Measurements from ENCODE around the gene FRA10AC1.
"Not testable (repeated sequence)": the region's sequence is repeated elsewhere in the genome, so short reads cannot be mapped to it uniquely, and the experiment has no call there.

The FRA10AC1 gene

DNA sequence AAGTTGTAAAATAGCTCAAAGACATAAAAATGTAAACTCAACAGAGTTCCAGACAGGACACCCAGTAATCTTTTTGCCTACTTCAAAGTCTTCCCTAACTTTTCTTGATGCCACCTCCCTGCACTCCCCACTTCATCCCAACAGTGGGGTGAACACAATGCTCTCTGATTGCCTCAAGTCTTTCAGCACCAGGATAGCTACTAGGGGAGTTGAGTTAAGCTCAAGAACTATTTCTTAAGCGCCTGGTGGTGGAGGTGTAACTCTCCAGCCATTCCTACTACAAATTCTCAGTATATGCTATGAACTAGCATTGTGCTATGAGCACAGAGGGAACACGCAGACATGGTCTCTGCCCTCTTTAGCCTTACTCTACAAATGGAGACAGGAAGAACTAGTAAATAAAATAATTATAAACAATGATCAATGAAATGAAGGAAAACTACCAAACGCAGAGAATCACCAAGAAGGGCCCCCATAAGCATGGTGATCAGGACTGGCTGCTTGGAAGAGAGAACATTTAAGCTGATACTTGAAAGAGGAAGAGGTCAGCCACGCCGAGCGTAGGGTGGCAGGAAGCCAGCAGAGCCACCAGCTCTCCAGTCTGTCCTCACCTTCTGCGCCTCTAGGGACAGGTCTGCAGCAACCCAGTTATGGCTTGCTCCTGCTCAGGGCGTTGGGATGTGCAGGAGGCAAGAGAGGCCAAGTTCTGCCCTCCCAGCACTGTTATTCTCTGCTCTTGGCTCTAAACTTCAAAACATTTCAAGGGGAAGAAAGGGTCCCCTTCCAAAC is 16.7 kb upstream of the FRA10AC1 start:
- Histone ChIP-seq H3K9me3 (no peaks in the 10 kb centered on the region), H3K27me3 (ENCODE audit: low read depth) (peaks cover 8% of the 10 kb centered on the region), H3K36me3 (replicated peaks) (no peaks in the 10 kb centered on the region), H3K4me1 (peaks cover 9% of the 10 kb centered on the region), H3K4me3 (no peak overlapping the region)
- in situ Hi-C loops (cut with MboI; ENCODE audit: low sequenced_read_pairs): no loop called here
- peak in 1 of 2 experiments; percentile 15 for DNase-seq (ENCODE audit: low spot score in 2 of 2)

DNA sequence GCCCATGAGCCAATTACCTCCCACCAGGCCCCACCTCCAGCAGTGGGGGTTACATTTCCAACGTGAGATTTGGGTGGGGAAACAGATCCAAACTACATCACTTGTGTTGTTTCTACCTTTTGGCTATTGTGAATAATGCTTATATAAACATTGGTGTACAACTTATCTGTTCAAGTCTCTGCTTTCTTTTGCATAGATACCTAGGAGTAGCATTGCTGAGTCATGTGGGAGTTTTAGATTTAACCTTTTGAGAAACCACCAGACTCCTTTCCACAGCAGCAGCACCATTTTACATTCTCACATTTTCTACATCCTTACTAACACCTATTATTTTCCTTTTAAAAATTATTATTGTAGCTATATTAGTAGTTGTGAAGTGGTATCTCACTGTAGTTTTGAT is 14.4 kb upstream of the FRA10AC1 start:
- in situ Hi-C loops (cut with MboI; ENCODE audit: low sequenced_read_pairs): no loop called here
- Histone ChIP-seq H3K4me1 (peaks cover 9% of the 10 kb centered on the region), H3K9me3 (no peaks in the 10 kb centered on the region), H3K27me3 (ENCODE audit: low read depth) (peaks cover 2% of the 10 kb centered on the region; the same call in 1 of the 2 replicates), H3K4me3 (no peak overlapping the region), H3K36me3 (replicated peaks) (no peaks in the 10 kb centered on the region)
- DNase-seq (ENCODE audit: low spot score in 2 of 2): no peak

DNA sequence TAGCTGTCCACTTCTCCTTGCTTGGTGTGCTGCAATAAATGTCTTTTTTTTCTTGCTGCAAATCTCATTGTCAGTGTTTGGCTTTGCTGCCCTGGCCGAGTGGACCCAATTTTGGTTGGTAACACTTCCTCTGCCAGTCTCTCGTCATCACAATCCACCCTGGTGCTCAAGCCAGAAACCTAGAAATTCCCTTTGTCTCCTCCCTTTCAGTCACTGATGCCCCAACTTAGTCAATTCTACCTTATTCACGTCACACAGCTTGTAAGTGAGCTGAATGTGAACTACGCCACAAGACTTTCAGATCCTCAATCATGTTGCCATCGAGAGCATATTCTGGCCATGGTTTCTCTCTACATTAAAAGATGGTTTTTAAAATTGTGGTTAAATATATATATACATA is 13.0 kb upstream of the FRA10AC1 start:
- Histone ChIP-seq H3K4me1 (peaks cover 9% of the 10 kb centered on the region), H3K9me3 (no peaks in the 10 kb centered on the region), H3K27me3 (ENCODE audit: low read depth) (peaks cover 2% of the 10 kb centered on the region; the same call in 1 of the 2 replicates), H3K36me3 (replicated peaks) (no peaks in the 10 kb centered on the region), H3K4me3 (no peak overlapping the region)
- in situ Hi-C loops (cut with MboI; ENCODE audit: low sequenced_read_pairs): no loop called here
- DNase-seq (ENCODE audit: low spot score in 2 of 2): no peak

DNA sequence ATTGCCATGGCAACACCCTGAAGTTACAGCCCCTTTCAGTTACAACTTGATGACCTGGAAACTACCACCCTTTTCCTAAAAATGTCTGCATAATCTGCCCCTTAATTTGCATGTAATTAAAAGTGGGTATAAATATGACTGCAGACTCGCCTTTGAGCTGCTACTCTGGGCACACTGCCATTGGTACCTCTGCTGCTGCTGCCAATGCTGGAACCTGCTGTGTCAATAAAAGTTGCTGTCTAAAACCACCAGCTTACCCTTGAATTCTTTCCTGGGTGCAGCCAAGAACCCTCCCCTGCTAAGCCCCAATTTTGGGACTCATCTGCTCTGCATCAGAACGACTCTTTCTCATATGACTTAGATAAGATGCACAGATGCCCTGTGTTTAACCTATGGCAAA is 10.2 kb upstream of the FRA10AC1 start:
- Histone ChIP-seq H3K4me3 (no peak overlapping the region), H3K27me3 (ENCODE audit: low read depth) (no peaks in the 10 kb centered on the region; the same call in 1 of the 2 replicates), H3K4me1 (no peaks in the 10 kb centered on the region), H3K36me3 (replicated peaks) (no peaks in the 10 kb centered on the region), H3K9me3 (no peaks in the 10 kb centered on the region)
- no peak for DNase-seq (ENCODE audit: low spot score in 2 of 2)
- in situ Hi-C loops (cut with MboI; ENCODE audit: low sequenced_read_pairs): no loop called here

DNA sequence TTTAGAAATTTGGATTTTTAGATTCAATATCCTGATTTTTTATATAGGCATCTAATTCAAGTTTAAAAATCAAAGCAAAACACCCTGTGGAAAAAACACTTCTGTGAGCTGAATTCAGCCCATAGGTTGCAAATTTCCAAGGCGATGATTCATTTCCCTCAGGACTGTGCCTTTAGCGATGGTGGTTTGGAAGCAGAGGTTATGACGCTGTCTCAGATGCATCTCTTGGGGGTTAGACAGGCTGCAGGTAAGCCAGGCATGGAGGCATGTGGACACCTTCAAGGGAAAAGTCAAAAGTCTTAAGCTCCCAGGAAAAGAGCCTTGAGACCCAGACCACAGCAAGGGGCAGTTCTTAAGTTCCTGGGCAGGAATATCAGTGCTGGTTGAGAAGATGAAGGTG is 9.5 kb upstream of the FRA10AC1 start:
- H3K4me1 ChIP-seq: peaks cover 5% of the 10 kb centered on the region; the same call in 1 of the 2 replicates
- in situ Hi-C loops (cut with MboI; ENCODE audit: low sequenced_read_pairs): no loop called here
- no peak overlapping the region for H3K4me3 ChIP-seq
- no peaks in the 10 kb centered on the region for H3K9me3 ChIP-seq
- no peaks in the 10 kb centered on the region for H3K36me3 ChIP-seq (replicated peaks)
- H3K27me3 ChIP-seq (ENCODE audit: low read depth): no peaks in the 10 kb centered on the region
- no peak for DNase-seq (ENCODE audit: low spot score in 2 of 2)

DNA sequence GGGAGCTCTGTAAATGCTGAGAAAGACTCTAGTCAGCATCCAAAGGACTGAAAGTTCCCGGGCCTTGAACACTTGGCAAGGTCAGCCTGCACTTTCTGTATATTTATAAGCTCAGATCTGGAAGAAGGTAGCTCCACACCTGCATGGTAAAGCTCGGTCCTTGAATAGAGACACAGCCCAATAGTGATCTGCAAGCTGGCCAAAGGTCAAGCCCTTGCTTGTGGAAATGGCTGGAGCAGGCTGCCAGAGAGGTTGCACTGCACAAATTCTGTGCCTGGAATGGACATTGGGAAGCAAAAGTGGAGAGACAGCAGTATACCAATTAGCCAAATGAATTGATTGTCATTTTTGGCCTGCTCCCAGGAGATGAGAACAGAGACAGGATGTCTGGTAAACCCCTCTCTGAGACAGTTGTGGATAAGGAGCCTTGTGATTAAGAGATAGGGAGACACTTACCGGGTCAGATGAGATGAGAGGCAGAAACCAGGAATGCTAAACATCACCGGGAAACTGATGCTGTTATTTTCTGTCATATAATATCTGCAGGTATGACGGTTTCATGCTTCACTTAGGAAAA is 8.0 kb upstream of the FRA10AC1 start:
- Histone ChIP-seq H3K4me1 (peaks cover 6% of the 10 kb centered on the region; the same call in 1 of the 2 replicates), H3K27me3 (ENCODE audit: low read depth) (no peaks in the 10 kb centered on the region), H3K36me3 (replicated peaks) (no peaks in the 10 kb centered on the region), H3K9me3 (no peaks in the 10 kb centered on the region), H3K4me3 (no peak overlapping the region)
- in situ Hi-C loops (cut with MboI; ENCODE audit: low sequenced_read_pairs): no loop called here
- DNase-seq (ENCODE audit: low spot score in 2 of 2): no peak

DNA sequence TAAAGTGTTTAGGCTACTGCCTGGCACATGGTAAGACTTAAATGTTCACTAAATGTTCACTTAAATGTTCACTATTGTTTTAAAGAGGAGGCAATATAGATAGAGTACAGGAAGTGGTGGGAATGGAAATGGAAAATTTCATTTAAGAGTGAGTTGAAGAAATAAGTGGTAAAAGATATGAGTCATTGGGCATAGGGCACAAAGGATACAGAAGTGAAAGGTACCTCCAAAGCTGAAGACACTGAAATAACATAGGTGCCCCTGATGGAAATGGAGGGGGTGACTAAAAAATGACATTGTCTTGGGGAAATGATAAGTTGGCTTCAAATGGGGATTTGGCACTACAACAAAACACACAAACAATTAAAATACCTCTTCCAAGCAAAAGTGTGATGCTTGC is 5.2 kb upstream of the FRA10AC1 start:
- in situ Hi-C loops (cut with MboI; ENCODE audit: low sequenced_read_pairs): no loop called here
- Histone ChIP-seq H3K36me3 (replicated peaks) (no peaks in the 10 kb centered on the region), H3K9me3 (no peaks in the 10 kb centered on the region), H3K4me3 (no peak overlapping the region), H3K4me1 (peaks cover 12% of the 10 kb centered on the region), H3K27me3 (ENCODE audit: low read depth) (no peaks in the 10 kb centered on the region)
- DNase-seq (ENCODE audit: low spot score in 2 of 2): no peak

DNA sequence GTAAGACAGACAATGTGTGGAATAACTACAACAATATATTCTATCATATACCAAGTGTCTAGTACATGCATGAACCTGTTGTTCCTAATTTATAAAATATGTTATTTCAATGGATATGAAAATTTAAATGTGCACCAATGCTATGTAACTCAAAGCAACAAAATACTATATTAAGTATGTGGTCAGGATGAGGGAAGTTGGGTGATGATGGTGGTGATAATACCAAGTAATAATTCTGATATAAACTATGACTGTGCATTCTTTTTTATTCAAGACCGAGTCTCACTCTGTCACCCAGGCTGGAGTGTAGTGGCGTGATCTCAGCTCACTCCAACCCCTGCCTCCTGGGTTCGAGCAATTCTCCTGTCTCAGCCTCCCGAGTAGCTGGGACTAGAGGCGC is 2.1 kb upstream of the FRA10AC1 start:
- no peaks in the 10 kb centered on the region; the same call in 1 of the 2 replicates for H3K36me3 ChIP-seq (replicated peaks)
- no peaks in the 10 kb centered on the region for H3K27me3 ChIP-seq (ENCODE audit: low read depth)
- H3K4me3 ChIP-seq: no peak overlapping the region
- H3K9me3 ChIP-seq: no peaks in the 10 kb centered on the region
- peaks cover 18% of the 10 kb centered on the region for H3K4me1 ChIP-seq
- in situ Hi-C loops (cut with MboI; ENCODE audit: low sequenced_read_pairs): no loop called here
- DNase-seq (ENCODE audit: low spot score in 2 of 2): no peak

DNA sequence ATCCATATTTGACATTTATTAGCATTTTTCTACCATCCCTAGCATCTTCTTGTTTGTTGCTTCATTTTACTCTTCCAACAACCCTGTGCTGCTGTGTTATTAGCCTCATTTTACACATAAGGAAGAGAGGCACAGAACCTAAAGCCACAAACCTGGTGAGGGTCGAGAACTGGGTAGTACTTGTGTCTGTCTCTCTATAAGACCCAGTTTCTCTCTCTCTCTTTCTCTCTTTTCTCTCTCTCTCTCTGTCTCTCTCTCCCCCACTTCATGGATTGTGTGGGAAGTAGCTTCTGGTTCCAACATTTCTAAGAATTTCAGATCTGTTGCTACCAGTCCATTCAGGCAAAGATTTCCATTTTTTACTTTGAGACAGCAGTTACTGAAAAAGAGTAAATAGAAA is 1.4 kb upstream of the FRA10AC1 start:
- no peaks in the 10 kb centered on the region; the same call in 1 of the 2 replicates for H3K36me3 ChIP-seq (replicated peaks)
- no peaks in the 10 kb centered on the region for H3K27me3 ChIP-seq (ENCODE audit: low read depth)
- in situ Hi-C loops (cut with MboI; ENCODE audit: low sequenced_read_pairs): no loop called here
- no peaks in the 10 kb centered on the region for H3K9me3 ChIP-seq
- H3K4me1 ChIP-seq: peaks cover 18% of the 10 kb centered on the region
- no peak for DNase-seq (ENCODE audit: low spot score in 2 of 2)
- H3K4me3 ChIP-seq: no peak overlapping the region

DNA sequence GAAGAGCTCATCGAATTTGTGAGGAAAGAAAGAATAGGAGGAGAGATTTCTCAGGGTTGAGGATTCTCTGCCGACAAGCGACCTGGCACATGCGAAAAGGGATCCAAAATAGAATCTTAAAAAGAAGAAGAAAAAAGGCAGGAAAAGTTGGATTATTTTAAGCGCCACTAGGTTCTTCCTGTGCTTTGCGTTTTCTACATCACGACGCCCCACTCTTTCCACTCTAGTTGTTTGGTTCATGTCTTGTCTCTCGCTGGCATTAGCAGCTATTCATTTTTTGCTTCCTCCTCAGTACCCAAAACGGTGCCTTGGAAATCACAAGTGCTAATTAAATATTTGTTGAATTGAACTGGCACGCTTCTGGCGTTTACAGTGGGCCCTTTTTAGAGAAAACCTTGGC is 674 bp upstream of the FRA10AC1 start:
- Histone ChIP-seq H3K4me1 (peaks cover 18% of the 10 kb centered on the region), H3K4me3 (peak overlapping the region; percentile 54), H3K36me3 (replicated peaks) (peaks cover 1% of the 10 kb centered on the region), H3K27me3 (ENCODE audit: low read depth) (no peaks in the 10 kb centered on the region), H3K9me3 (no peaks in the 10 kb centered on the region)
- in situ Hi-C loops (cut with MboI; ENCODE audit: low sequenced_read_pairs): no loop called here
- DNase-seq (ENCODE audit: low spot score in 2 of 2): no peak

DNA sequence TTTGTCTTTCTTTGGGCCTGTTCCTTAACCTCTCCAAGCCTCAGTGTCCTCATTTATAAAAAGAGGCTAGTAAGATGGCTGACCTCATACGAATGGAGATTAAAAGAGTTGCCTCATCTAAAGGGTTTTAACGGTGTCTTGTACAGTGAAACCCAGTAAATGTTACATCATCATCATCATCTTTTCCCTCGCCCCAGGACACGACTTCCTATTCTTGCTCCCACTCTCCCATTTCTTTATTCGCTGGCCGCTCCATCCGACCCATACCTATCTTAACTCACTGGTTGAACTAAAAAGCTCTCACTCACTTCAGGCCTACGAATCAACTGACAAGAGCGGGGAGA is 554 bp downstream of the FRA10AC1 start:
- in situ Hi-C loops (cut with MboI; ENCODE audit: low sequenced_read_pairs): no loop called here
- peaks cover 12% of the 10 kb centered on the region for H3K4me1 ChIP-seq
- peaks cover 10% of the 10 kb centered on the region for H3K36me3 ChIP-seq (replicated peaks)
- H3K27me3 ChIP-seq (ENCODE audit: low read depth): no peaks in the 10 kb centered on the region
- no peak for DNase-seq (ENCODE audit: low spot score in 2 of 2)
- H3K4me3 ChIP-seq: peak overlapping the region; percentile 54
- H3K9me3 ChIP-seq: no peaks in the 10 kb centered on the region

DNA sequence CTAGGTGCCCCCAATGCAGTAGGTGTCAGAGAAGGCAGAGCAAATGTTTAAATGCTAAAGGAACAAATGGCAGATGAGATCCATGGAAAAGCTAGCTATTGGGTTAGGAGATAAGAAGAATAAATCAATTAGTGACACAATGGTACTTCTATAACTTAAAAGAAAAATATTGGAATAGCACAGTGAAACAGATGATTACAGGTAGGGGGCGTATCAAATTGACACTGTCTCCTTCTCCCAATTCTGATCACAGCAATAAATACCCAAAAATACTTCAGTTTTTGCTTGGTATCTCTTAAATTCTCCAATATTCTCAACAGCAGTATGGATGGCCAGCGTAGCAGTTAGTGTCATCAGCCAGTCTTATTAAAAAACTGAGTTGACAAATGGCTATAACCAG is 5.2 kb downstream of the FRA10AC1 start:
- H3K4me3 ChIP-seq: no peak overlapping the region
- in situ Hi-C loops (cut with MboI; ENCODE audit: low sequenced_read_pairs): loop anchor here (25.0 kb wide), 1 partner anchor 310 kb away; no protein-coding TSS in a partner anchor
- H3K36me3 ChIP-seq (replicated peaks): peaks cover 23% of the 10 kb centered on the region
- peaks cover 6% of the 10 kb centered on the region for H3K4me1 ChIP-seq
- no peaks in the 10 kb centered on the region for H3K27me3 ChIP-seq (ENCODE audit: low read depth)
- DNase-seq (ENCODE audit: low spot score in 2 of 2): no peak
- H3K9me3 ChIP-seq: no peaks in the 10 kb centered on the region

DNA sequence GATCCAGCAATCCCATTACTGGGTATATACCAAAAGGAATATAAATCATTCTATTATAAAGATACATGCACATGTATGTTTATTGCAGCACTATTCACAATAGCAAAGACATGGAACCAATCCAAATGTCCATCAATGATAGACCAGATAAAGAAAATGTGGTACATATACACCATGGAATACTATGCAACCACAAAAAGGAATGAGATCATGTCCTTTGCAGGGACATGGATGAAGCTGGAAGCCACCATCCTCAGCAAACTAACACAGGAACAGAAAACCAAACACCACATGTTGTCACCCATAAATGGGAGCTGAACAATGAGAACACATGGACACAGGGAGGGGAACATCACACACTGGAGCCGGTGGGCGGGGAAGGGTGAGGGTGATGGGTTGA is 5.8 kb downstream of the FRA10AC1 start:
- H3K4me3 ChIP-seq; H3K4me1 ChIP-seq; H3K27me3 ChIP-seq (ENCODE audit: low read depth); H3K9me3 ChIP-seq; DNase-seq (ENCODE audit: low spot score in 2 of 2): not testable (repeated sequence)
- H3K36me3 ChIP-seq (replicated peaks): peaks cover 30% of the 10 kb centered on the region
- in situ Hi-C loops (cut with MboI; ENCODE audit: low sequenced_read_pairs): loop anchor here (25.0 kb wide), 1 partner anchor 309 kb away; no protein-coding TSS in a partner anchor

DNA sequence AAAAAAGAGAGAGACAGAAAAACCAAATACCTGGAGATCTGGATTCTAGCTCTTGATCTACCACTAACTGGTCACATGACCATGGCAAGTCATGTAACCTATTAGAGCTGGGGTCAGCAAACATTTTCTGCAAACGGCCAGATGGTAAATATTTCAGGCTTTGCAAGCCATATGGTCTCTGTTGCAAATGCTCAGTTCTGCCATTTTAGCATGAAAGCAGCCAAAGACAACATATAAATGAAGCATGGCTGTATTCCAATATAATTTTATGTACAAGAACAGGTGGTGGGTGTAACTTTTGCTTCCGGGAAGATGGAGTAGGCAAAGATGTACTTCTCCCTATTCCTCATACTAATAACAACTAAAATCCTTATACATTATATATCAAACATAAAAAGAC is 6.7 kb downstream of the FRA10AC1 start:
- H3K27me3 ChIP-seq (ENCODE audit: low read depth): no peaks in the 10 kb centered on the region
- DNase-seq (ENCODE audit: low spot score in 2 of 2): no peak
- H3K4me1 ChIP-seq: no peaks in the 10 kb centered on the region
- in situ Hi-C loops (cut with MboI; ENCODE audit: low sequenced_read_pairs): loop anchor here (25.0 kb wide), 1 partner anchor 308 kb away; no protein-coding TSS in a partner anchor
- no peak overlapping the region for H3K4me3 ChIP-seq
- peaks cover 32% of the 10 kb centered on the region for H3K36me3 ChIP-seq (replicated peaks)
- no peaks in the 10 kb centered on the region for H3K9me3 ChIP-seq

All from HAP-1 (cell line).